Measurements from ENCODE around the gene MYG1. TPM values are rescaled to one million over a fixed set of nuclear protein-coding genes. Genes with fewer than 3 reads are reported as not detected.
A peak's percentile ranks its signal among the peaks of the same experiment; 100 is the strongest.

MYG1 gene
- total and polyA plus RNA-seq, 2 donors (not counting 3 experiments of a cell fraction or from before 2014, with no cell fraction given) = 65.5 to 65.8 TPM

GRCh38 chr12:53295070-53295890 is 4.2 kb upstream of the MYG1 start, which contains the start of gene PFDN5:
Gene PFDN5 (plus strand): TSS chr12:53295542. CDS start chr12:53295568, 26 bp downstream.
- intact Hi-C loops (cut with micrococcal nuclease) = loop anchor here (2.0 kb wide), 2 partner anchors 26 to 74 kb away; partner anchors contain the start of gene ESPL1
- peaks cover 25% of the 10 kb centered on the region for H3K79me2 ChIP-seq (ENCODE audit: control insufficient read depth, insufficient read depth, low read length)
- H2AFZ ChIP-seq (ENCODE audit: low read depth, low read length) = peak within 1 kb of the TSS; percentile 78
- DNase-seq (ENCODE audit: low read depth, low spot score) = peak; percentile 96
- peak within 1 kb of the TSS; percentile 77 for H3K4me2 ChIP-seq (ENCODE audit: insufficient read depth, low read length)
- H4K20me1 ChIP-seq (replicated peaks; ENCODE audit: control insufficient read depth, extremely low read depth, insufficient read depth, low read length) = no peaks in the 10 kb centered on the region
- dilution Hi-C loops (cut with MboI; ENCODE audit: extremely low pct_ligation_motif_present, low sequenced_read_pairs) = no loop called here
- H3K9ac ChIP-seq (replicated peaks; ENCODE audit: extremely low read depth, insufficient read depth, low read length) = peak within 1 kb of the TSS; percentile 85
- BruUV-seq (replicated peaks) = no TSS peak
- H3K4me3 ChIP-seq (replicated peaks in 1 of 3; ENCODE audit: insufficient read depth in 1 of 3, low read depth in 1 of 3, low read length in 3 of 3) = peak within 1 kb of the TSS; percentile 71 to 82 (median 82)
- H3K9me3 ChIP-seq (replicated peaks; ENCODE audit: control insufficient read depth, insufficient read depth, low read length) = no peaks in the 10 kb centered on the region
- H3K27me3 ChIP-seq (ENCODE audit: control insufficient read depth in 2 of 2, insufficient read depth in 2 of 2, low read length in 2 of 2) = no peaks in the 10 kb centered on the region
- peaks cover under 1 to 4% of the 10 kb centered on the region in 2 experiments for H3K36me3 ChIP-seq (ENCODE audit: control insufficient read depth in 2 of 2, extremely low read depth in 1 of 2, insufficient read depth in 2 of 2, low read length in 2 of 2)
- H3K27ac ChIP-seq (ENCODE audit: insufficient read depth, low read depth, low read length) = peak within 1 kb of the TSS; percentile 63
- TF ChIP-seq FOS (IDR thresholded peaks at IDR 0.05; ENCODE audit: borderline replicate concordance, insufficient read depth, low read length) (no peak), POLR2AphosphoS5 (IDR thresholded peaks at IDR 0.05; ENCODE audit: insufficient read depth, low read depth, low read length) (peak; percentile 72), MYC (IDR thresholded peaks at IDR 0.05; ENCODE audit: low read depth, low read length) (peak; percentile 9), POLR2A (IDR thresholded peaks at IDR 0.05; ENCODE audit: low read depth, low read length) (peak; percentile 84)
- FAIRE-seq = peak; percentile 98
- ChIA-PET CTCF (interaction anchor here (0.6 to 2.1 kb wide), 13 partner anchors 16 to 206 kb away, joined by 3 to 31 read pairs (median 4); partner anchors contain the start of genes AAAS and TARBP2), POLR2A (interaction anchor here (1.0 to 1.5 kb wide), 3 partner anchors 26 to 206 kb away, joined by 4 to 6 read pairs (median 5); partner anchors contain the start of genes AAAS and TARBP2)
- no peaks in the 10 kb centered on the region for H3K9me1 ChIP-seq (replicated peaks; ENCODE audit: control insufficient read depth, extremely low read depth, insufficient read depth, low read length)
- peaks cover 31% of the 10 kb centered on the region for H3K4me1 ChIP-seq (ENCODE audit: control insufficient read depth, extremely low read depth, insufficient read depth, low read length)

GRCh38 chr12:53295891-53296219 is 3.6 kb upstream of the MYG1 start:
- peak overlapping the region; percentile 71 to 82 (median 82) for H3K4me3 ChIP-seq (replicated peaks in 1 of 3; ENCODE audit: insufficient read depth in 1 of 3, low read depth in 1 of 3, low read length in 3 of 3)
- H3K36me3 ChIP-seq (ENCODE audit: control insufficient read depth in 2 of 2, extremely low read depth in 1 of 2, insufficient read depth in 2 of 2, low read length in 2 of 2) = peaks cover 0 to 4% of the 10 kb centered on the region in 2 experiments
- peaks cover 30% of the 10 kb centered on the region for H3K79me2 ChIP-seq (ENCODE audit: control insufficient read depth, insufficient read depth, low read length)
- H3K27ac ChIP-seq (ENCODE audit: insufficient read depth, low read depth, low read length) = peak overlapping the region; percentile 63
- TSS peak; percentile 55 for BruUV-seq (replicated peaks)
- DNase-seq (ENCODE audit: low read depth, low spot score) (no peak), FAIRE-seq (no peak)
- intact Hi-C loops (cut with micrococcal nuclease) = loop anchor here (2.0 kb wide), 2 partner anchors 27 to 75 kb away; partner anchors contain the start of gene ESPL1
- H3K4me2 ChIP-seq (ENCODE audit: insufficient read depth, low read length) = peak overlapping the region; percentile 77
- H3K4me1 ChIP-seq (ENCODE audit: control insufficient read depth, extremely low read depth, insufficient read depth, low read length) = peaks cover 35% of the 10 kb centered on the region
- H3K27me3 ChIP-seq (ENCODE audit: control insufficient read depth in 2 of 2, insufficient read depth in 2 of 2, low read length in 2 of 2) = no peaks in the 10 kb centered on the region
- dilution Hi-C loops (cut with MboI; ENCODE audit: extremely low pct_ligation_motif_present, low sequenced_read_pairs) = no loop called here
- peak overlapping the region; percentile 85 for H3K9ac ChIP-seq (replicated peaks; ENCODE audit: extremely low read depth, insufficient read depth, low read length)
- POLR2A ChIA-PET = interaction anchor here (1.0 to 1.5 kb wide), 3 partner anchors 25 to 205 kb away, joined by 4 to 6 read pairs (median 5); partner anchors contain the start of genes AAAS and TARBP2
- TF ChIP-seq POLR2AphosphoS5 (IDR thresholded peaks at IDR 0.05; ENCODE audit: insufficient read depth, low read depth, low read length) (no peak), POLR2A (IDR thresholded peaks at IDR 0.05; ENCODE audit: low read depth, low read length) (no peak), MAX (IDR thresholded peaks at IDR 0.05; ENCODE audit: insufficient read depth, insufficient read length) (no peak), EZH2 (IDR thresholded peaks at IDR 0.05; ENCODE audit: borderline replicate concordance, low read depth, low read length, severe bottlenecking) (no peak), JUN (IDR thresholded peaks at IDR 0.05; ENCODE audit: borderline replicate concordance, insufficient read depth, insufficient read length, low read depth) (no peak), CTCF (IDR thresholded peaks at IDR 0.05; ENCODE audit: extremely low read depth in 1 of 2, insufficient read depth in 1 of 2, low read depth in 1 of 2, low read length in 2 of 2) (no peak), GATA2 (IDR thresholded peaks at IDR 0.05; ENCODE audit: insufficient read depth, insufficient read length, low read depth, low read length) (no peak), MYC (IDR thresholded peaks at IDR 0.05; ENCODE audit: low read depth, low read length) (no peak), FOS (IDR thresholded peaks at IDR 0.05; ENCODE audit: borderline replicate concordance, insufficient read depth, low read length) (no peak)
- peak overlapping the region; percentile 78 for H2AFZ ChIP-seq (ENCODE audit: low read depth, low read length)
- CTCF ChIA-PET = interaction anchor here (0.6 to 2.1 kb wide), 13 partner anchors 16 to 205 kb away, joined by 3 to 31 read pairs (median 4); partner anchors contain the start of genes AAAS and TARBP2
- H3K9me3 ChIP-seq (replicated peaks; ENCODE audit: control insufficient read depth, insufficient read depth, low read length) = no peaks in the 10 kb centered on the region
- no peaks in the 10 kb centered on the region for H4K20me1 ChIP-seq (replicated peaks; ENCODE audit: control insufficient read depth, extremely low read depth, insufficient read depth, low read length)
- H3K9me1 ChIP-seq (replicated peaks; ENCODE audit: control insufficient read depth, extremely low read depth, insufficient read depth, low read length) = no peaks in the 10 kb centered on the region

Data from endothelial cell of umbilical vein (primary cell).